CD14-positive monocyte (primary cell): ENCODE measurements around the gene KCNIP2. TPM values are rescaled to one million over a fixed set of nuclear protein-coding genes. Genes with fewer than 3 reads are reported as not detected.

Source experiments
- DNase-seq, 3 donors: peaks; one replicate each; pipeline ENCODE4 v3.0.0-alpha.2; 2011 to 2022
- H2AFZ ChIP-seq: 2 replicates; pipeline ENCODE4 v1.6.0; 2012; ENCODE audit warnings: mild to moderate bottlenecking, low read depth, low read length, inconsistent platforms; ENCODE audit not compliant: insufficient read depth, poor library complexity, severe bottlenecking
- H3K27ac ChIP-seq, 2 donors: 1 replicate in 1 of 2; 2 replicates in 1 of 2; pipeline ENCODE4 v1.5.1; 2012 to 2013; ENCODE audit warnings: low read length in 2 of 2, control low read depth in 1 of 2, inconsistent platforms in 1 of 2, low read depth in 1 of 2, mild to moderate bottlenecking in 1 of 2
- H3K27me3 ChIP-seq, 2 donors: one replicate each; pipeline versions ENCODE4 v1.6.0 to v1.6.1; 2011 to 2013; ENCODE audit warnings: low read length in 2 of 2; ENCODE audit not compliant: control insufficient read depth in 2 of 2, insufficient read depth in 2 of 2
- H3K36me3 ChIP-seq, 2 donors: replicated peaks in 1 of 2; 1 replicate in 1 of 2; 2 replicates in 1 of 2; pipeline versions ENCODE4 v1.5.1 to v1.6.1; 2012 to 2013; ENCODE audit warnings: low read length in 2 of 2, control low read depth in 1 of 2, inconsistent platforms in 1 of 2, mild to moderate bottlenecking in 1 of 2; ENCODE audit not compliant: insufficient read depth in 2 of 2, control insufficient read depth in 1 of 2
- H3K4me1 ChIP-seq, 2 donors: 1 replicate in 1 of 2; 2 replicates in 1 of 2; pipeline versions ENCODE4 v1.5.1 to v1.6.1; 2012 to 2013; ENCODE audit warnings: low read length in 2 of 2, control low read depth in 1 of 2, inconsistent platforms in 1 of 2, mild to moderate bottlenecking in 1 of 2, moderate library complexity in 1 of 2; ENCODE audit not compliant: insufficient read depth in 2 of 2, control insufficient read depth in 1 of 2
- H3K4me2 ChIP-seq: replicated peaks from 2 replicates; pipeline ENCODE3; 2012; ENCODE audit warnings: low read length, moderate library complexity, mild to moderate bottlenecking; ENCODE audit not compliant: poor library complexity, severe bottlenecking; ENCODE audit errors: extremely low read depth
- H3K4me3 ChIP-seq, 3 experiments: fragments of 200-600 bp in 1 of 3; sonication (generic) in 1 of 3; replicated peaks in 1 of 3; 1 replicate in 2 of 3; 2 replicates in 1 of 3; pipeline ENCODE4 v1.5.1; 2011 to 2013; ENCODE audit warnings: low read length in 3 of 3, mild to moderate bottlenecking in 3 of 3, control low read depth in 2 of 3, low read depth in 2 of 3, inconsistent platforms in 1 of 3, moderate library complexity in 1 of 3
- H3K79me2 ChIP-seq: 2 replicates; pipeline ENCODE4 v1.6.0; 2012; ENCODE audit warnings: mild to moderate bottlenecking, control low read depth, inconsistent platforms, low read length, moderate library complexity; ENCODE audit not compliant: insufficient read depth
- H3K9ac ChIP-seq: 2 replicates; pipeline ENCODE4 v1.6.0; 2017; ENCODE audit warnings: low read length, mild to moderate bottlenecking; ENCODE audit not compliant: insufficient read depth, poor library complexity, severe bottlenecking
- H3K9me3 ChIP-seq, 2 donors: replicated peaks in 1 of 2; 1 replicate in 1 of 2; 2 replicates in 1 of 2; pipeline versions ENCODE4 v1.5.1 to v1.6.1; 2012 to 2013; ENCODE audit warnings: low read length in 2 of 2, control low read depth in 1 of 2; ENCODE audit not compliant: control insufficient read depth in 1 of 2, insufficient read depth in 1 of 2
- H4K20me1 ChIP-seq: 2 replicates; pipeline ENCODE4 v1.6.0; 2012; ENCODE audit warnings: mild to moderate bottlenecking, low read length, control low read depth, moderate library complexity; ENCODE audit not compliant: insufficient read depth
- H3K27ac Mint-ChIP-seq, 7 donors: one replicate each; pipeline ENCODE4 v1.8.0; 2020; ENCODE audit warnings: mild to moderate bottlenecking in 7 of 7, mixed read lengths in 7 of 7, moderate library complexity in 6 of 7, inconsistent platforms in 2 of 7
- H3K27me3 Mint-ChIP-seq, 3 donors: one replicate each; pipeline ENCODE4 v1.8.0; 2021 to 2022; ENCODE audit warnings: low read depth in 3 of 3, mild to moderate bottlenecking in 3 of 3, mixed read lengths in 3 of 3, moderate library complexity in 3 of 3, inconsistent platforms in 1 of 3
- H3K36me3 Mint-ChIP-seq, 2 donors: one replicate each; pipeline ENCODE4 v1.8.0; 2020; ENCODE audit warnings: mixed read lengths in 2 of 2, inconsistent platforms in 1 of 2, mild to moderate bottlenecking in 1 of 2
- H3K4me1 Mint-ChIP-seq: one replicate; pipeline ENCODE4 v1.8.0; 2020; ENCODE audit warnings: mild to moderate bottlenecking, mixed read lengths
- H3K4me3 Mint-ChIP-seq, 2 donors: one replicate each; pipeline ENCODE4 v1.8.0; 2020; ENCODE audit warnings: mild to moderate bottlenecking in 2 of 2, mixed read lengths in 2 of 2, moderate library complexity in 1 of 2
- H3K9me3 Mint-ChIP-seq, 7 donors: one replicate each; pipeline ENCODE4 v1.8.0; 2020 to 2022; ENCODE audit warnings: mixed read lengths in 7 of 7, mild to moderate bottlenecking in 6 of 7, moderate library complexity in 6 of 7, inconsistent platforms in 2 of 7
- WGBS: methylation state at CpG from one replicate; pipeline ENCODE4 v1.1.5; 2013; ENCODE audit warnings: missing lambda C conversion rate; ENCODE audit not compliant: insufficient coverage; 5-methylcytosine and 5-hydroxymethylcytosine counted together
- intact Hi-C, 2 donors: fragments of 100-400 bp; cut with micrococcal nuclease; formaldehyde crosslinking; loops; one replicate each; pipeline versions ENCODE4 v1.15.0 to v1.15.1; 2023
- polyA plus RNA-seq, 3 donors: library from polyadenylated mRNA; depleted of rRNA in 1 of 3; unstranded in 2 of 3; stranded (reverse) in 1 of 3; fragments of 300-500 nt in 2 of 3; fragments of >200 nt in 1 of 3; fragmentation: Illumina TruSeq in 2 of 3; gene quantifications; 1 replicate in 2 of 3; 2 replicates in 1 of 3; pipeline ENCODE4 v1.2.3, GENCODE V29; 2012 to 2021
- TF ChIP-seq, protein P1 (sequence below): fragments of 200-600 bp; IDR thresholded peaks from one replicate; pipeline ENCODE4 v1.8.0; 2022; ENCODE audit warnings: antibody characterized with exemption, mild to moderate bottlenecking

The KCNIP2 gene
- polyA plus RNA-seq, 3 donors = 0.48 to 2.1 TPM; not detected in 1

- peak overlapping the region; percentile 3 to 75 (median 41) for H3K4me3 ChIP-seq
- Mint-ChIP-seq H3K36me3 (peaks cover 15 to 18% of the 10 kb centered on the region in 2 donors), H3K4me3 (peak overlapping the region; percentile 72 to 89), H3K27ac (peak overlapping the region in 1 of 7 donors; percentile 68), H3K27me3 (peaks cover 43 to 57% (median 44%) of the 10 kb centered on the region in 3 donors), H3K4me1 (peaks cover 47% of the 10 kb centered on the region), H3K9me3 (peaks cover 0 to 15% (median 7%) of the 10 kb centered on the region in 7 donors)
- intact Hi-C loops = loop anchor here (5.0 to 10.0 kb wide), 4 partner anchors 177 to 567 kb away; partner anchors contain the start of gene HPS6 (in 1 of the 2)
- WGBS = 2% methylated on average over 34 of the region's 51 CpGs
- peaks cover 41% of the 10 kb centered on the region for H4K20me1 ChIP-seq
- peak overlapping the region; percentile 72 for H2AFZ ChIP-seq
- peaks cover 3 to 7% of the 10 kb centered on the region in 2 donors for H3K36me3 ChIP-seq
- H3K4me2 ChIP-seq = peak overlapping the region; percentile 87
- H3K27me3 ChIP-seq = peaks cover 32 to 43% of the 10 kb centered on the region in 2 donors
- H3K79me2 ChIP-seq = no peaks in the 10 kb centered on the region
- peak overlapping the region; percentile 25 for H3K9ac ChIP-seq
- H3K4me1 ChIP-seq = peaks cover 35 to 52% of the 10 kb centered on the region in 2 donors
- H3K27ac ChIP-seq = no peak overlapping the region
- TF ChIP-seq, protein P1, sequence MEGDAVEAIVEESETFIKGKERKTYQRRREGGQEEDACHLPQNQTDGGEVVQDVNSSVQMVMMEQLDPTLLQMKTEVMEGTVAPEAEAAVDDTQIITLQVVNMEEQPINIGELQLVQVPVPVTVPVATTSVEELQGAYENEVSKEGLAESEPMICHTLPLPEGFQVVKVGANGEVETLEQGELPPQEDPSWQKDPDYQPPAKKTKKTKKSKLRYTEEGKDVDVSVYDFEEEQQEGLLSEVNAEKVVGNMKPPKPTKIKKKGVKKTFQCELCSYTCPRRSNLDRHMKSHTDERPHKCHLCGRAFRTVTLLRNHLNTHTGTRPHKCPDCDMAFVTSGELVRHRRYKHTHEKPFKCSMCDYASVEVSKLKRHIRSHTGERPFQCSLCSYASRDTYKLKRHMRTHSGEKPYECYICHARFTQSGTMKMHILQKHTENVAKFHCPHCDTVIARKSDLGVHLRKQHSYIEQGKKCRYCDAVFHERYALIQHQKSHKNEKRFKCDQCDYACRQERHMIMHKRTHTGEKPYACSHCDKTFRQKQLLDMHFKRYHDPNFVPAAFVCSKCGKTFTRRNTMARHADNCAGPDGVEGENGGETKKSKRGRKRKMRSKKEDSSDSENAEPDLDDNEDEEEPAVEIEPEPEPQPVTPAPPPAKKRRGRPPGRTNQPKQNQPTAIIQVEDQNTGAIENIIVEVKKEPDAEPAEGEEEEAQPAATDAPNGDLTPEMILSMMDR = peak; percentile 98
- DNase-seq = peak; percentile 62 to 80 (median 74)
- H3K9me3 ChIP-seq = peaks cover 0 to 21% of the 10 kb centered on the region in 2 donors
Observed at GRCh38 chr10:101779544-101780186, 63.9 kb downstream of the KCNIP2 start.

DNA sequence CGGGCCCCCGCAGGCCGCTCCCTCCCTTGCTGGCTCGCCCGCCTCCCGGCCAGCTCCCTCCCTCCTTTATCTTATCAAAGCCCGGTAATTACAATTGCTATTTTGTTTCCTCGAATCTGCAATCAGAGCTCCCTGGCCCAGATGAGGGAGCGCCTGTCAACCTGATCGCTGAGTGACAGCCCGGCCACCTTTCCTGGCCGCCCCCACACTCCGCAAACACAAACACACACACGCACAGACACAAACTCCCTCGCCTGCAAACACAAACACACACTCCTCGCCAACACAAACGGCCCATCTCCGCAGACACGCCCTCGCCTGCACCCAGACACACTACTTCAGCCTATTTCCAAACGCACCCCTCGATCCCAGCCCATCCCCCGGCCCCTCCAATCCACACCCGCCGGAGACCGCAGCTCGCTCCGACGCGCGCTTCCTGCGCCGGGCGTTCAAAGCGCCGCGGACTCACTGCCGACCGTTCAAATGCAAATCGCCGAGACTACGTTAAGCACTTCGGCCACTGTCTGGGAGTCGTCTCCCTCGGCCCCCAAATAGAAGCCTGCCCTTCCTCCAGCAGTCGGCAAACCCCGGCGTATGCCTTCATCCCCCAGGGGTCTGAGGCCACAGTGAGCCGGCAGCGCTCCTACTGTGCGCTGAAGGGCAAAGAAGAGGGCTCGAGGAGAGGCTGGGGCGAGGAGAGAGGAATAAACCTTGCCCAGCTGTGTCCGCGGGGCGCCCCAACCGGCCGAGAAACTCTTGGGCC is 64.6 kb downstream of the KCNIP2 start:
- Histone ChIP-seq H3K27me3 (peaks cover 37 to 50% of the 10 kb centered on the region in 2 donors), H2AFZ (peak overlapping the region; percentile 72), H3K79me2 (no peaks in the 10 kb centered on the region), H3K4me1 (peaks cover 35 to 52% of the 10 kb centered on the region in 2 donors), H3K9me3 (peaks cover 0 to 27% of the 10 kb centered on the region in 2 donors), H3K9ac (no peak overlapping the region), H3K4me3 (peak overlapping the region in 2 of 3 experiments; percentile 41 to 75), H4K20me1 (peaks cover 35% of the 10 kb centered on the region), H3K27ac (no peak overlapping the region), H3K4me2 (peak overlapping the region; percentile 87), H3K36me3 (peaks cover 0 to under 1% of the 10 kb centered on the region in 2 donors)
- H3K27me3 Mint-ChIP-seq = peaks cover 50 to 64% (median 51%) of the 10 kb centered on the region in 3 donors
- 3% methylated on average over 58 of the region's 58 CpGs for WGBS
- TF ChIP-seq, protein P1 = no peak
- H3K4me3 Mint-ChIP-seq = peak overlapping the region; percentile 72 to 89
- peaks cover 0 to 15% (median 8%) of the 10 kb centered on the region in 7 donors for H3K9me3 Mint-ChIP-seq
- H3K36me3 Mint-ChIP-seq = peaks cover 11 to 14% of the 10 kb centered on the region in 2 donors
- intact Hi-C loops = loop anchor here in 1 of 2 donors (10.0 kb wide), 1 partner anchor 564 kb away; no protein-coding TSS in a partner anchor
- H3K4me1 Mint-ChIP-seq = peaks cover 47% of the 10 kb centered on the region
- DNase-seq = peak in 2 of 3 donors; percentile 12 to 25
- no peak overlapping the region for H3K27ac Mint-ChIP-seq
